NCI-H345 treated with DMSO at 0.1 percent for 48 hours (cell line): ENCODE measurements around the gene CMKLR1.

Source experiments
- DNase-seq: peaks from one replicate; lab custom pipeline; 2025; ENCODE audit not compliant: unreplicated experiment; lab: John Stamatoyannopoulos, UW

CMKLR1 gene

GRCh38 chr12:108302016-108302402 lies 37.1 kb downstream of the CMKLR1 start:
- no peak for DNase-seq

DNA sequence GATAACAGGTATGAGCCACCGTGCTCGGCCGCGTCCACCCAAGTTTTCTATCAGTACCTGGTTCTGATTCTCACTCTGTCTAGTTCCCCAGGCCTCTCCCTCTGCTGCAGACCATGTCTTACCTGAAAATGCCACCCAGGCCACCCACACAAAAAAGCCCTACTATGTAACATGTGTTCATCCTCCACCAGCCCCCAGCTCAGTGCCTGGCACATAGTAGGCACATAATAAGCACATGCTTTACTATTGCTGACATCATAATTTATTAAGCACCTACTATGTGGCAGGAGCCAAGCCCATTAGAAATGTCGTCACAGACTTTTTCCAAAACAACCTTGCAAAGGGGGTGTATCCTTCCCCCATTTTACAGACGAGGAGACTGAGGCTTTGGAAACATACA lies 37.8 kb downstream of the CMKLR1 start:
- DNase-seq: no peak

- no peak for DNase-seq
Observed at GRCh38 chr12:108299980-108300696, 39.0 kb downstream of the CMKLR1 start.

DNA sequence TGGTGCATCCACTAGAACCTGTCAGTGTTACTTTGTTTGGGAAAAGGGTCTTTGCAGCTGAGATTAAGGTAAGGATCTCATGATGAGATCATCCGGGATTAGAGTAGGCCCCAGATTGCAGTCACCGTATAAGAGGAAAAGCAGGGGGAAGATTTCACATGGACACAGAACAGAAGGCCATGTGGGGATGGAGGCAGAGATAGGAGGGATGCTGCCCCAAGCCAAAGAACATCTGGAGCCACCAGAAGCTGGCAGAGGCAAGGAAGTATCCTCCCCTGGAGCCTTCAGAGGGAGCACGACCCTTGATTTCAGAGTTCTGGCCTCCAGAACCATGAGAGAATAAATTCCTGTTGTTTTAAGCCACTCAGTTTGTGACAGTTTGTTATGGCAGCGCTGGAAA lies 39.6 kb downstream of the CMKLR1 start:
- DNase-seq: no peak

DNA sequence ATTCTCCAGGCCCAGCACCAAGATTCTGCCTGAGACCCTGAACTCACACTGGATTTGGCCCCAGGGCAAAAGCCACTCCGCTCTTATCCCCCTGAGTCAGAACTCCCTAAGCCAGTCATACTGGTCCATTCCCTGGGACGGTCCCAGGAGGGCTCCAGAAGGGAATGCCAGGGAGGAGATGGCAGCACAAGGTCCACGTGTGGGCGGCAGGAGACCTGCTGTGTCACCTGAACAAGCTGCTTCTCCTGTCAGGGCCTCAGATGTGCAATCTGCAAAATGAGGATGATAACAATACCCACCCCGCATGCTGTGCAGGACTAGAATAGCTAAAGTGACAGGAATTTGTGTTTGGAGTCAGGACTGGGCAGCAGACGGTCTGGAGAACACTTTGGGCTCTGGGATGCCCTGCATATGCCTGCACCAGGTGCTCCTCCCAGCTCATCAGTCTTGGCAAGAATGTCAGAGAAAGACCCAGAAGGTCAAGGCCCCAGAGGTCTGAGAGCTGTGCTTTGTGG lies 40.3 kb downstream of the CMKLR1 start:
- DNase-seq: no peak

- no peak for DNase-seq
Observed at GRCh38 chr12:108297895-108298760, 41.0 kb downstream of the CMKLR1 start.

DNA sequence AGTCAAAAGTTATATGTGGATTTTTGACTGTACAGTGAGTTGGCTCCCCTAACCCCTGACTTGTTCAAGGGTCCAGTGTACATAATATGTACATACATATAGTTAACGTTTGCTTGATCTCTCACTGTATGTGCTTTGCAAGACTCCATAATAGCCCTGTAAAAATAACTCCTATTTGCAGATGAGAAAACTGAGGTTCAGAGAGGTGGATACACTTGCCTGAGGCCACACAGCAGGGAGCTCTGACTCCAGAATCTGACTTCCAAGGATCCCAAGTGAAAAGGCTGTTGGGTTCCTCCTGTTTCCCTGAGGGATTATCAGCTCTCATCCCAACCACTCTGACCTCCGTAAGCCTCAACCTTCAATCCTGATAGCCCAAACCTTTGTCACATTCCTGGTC lies 41.7 kb downstream of the CMKLR1 start:
- DNase-seq: no peak

DNA sequence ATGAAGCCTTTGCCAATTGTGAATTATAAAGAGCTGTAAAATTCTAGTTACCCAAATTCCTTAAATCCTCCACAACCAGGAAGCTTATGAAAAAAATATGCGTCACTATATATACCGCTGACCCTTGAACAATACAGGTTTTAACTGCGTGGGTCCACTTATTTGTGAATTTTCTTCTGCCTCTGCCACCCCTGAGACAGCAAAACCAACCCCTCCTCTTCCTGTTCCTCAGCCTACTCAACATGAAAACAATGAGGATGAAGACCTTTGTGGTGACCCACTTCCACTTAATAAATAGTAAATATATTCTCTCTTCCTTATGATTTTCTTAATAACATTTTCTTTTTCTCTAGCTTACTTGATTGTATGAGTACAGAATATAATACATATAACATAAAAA lies 42.2 kb downstream of the CMKLR1 start:
- no peak for DNase-seq

DNA sequence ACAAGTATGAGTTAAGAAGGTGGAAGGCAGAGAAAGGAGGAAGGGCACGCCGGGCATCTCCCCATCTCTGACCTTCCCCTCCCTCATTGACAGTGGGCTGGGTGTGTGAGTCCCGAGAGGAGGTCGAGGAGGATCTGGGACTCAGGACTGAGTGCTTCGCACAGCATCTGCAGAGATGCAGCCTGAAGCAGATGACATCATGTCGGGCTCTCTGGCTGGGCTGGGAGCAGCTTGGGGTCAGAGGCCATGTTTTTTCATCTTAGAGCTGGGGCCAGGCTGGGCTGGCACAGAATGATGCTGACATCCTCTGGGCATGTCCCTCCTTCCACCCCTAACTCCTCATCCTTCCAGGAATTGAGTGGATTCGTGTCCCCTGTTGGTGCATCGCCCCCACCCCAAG lies 43.5 kb downstream of the CMKLR1 start:
- DNase-seq: no peak

DNA sequence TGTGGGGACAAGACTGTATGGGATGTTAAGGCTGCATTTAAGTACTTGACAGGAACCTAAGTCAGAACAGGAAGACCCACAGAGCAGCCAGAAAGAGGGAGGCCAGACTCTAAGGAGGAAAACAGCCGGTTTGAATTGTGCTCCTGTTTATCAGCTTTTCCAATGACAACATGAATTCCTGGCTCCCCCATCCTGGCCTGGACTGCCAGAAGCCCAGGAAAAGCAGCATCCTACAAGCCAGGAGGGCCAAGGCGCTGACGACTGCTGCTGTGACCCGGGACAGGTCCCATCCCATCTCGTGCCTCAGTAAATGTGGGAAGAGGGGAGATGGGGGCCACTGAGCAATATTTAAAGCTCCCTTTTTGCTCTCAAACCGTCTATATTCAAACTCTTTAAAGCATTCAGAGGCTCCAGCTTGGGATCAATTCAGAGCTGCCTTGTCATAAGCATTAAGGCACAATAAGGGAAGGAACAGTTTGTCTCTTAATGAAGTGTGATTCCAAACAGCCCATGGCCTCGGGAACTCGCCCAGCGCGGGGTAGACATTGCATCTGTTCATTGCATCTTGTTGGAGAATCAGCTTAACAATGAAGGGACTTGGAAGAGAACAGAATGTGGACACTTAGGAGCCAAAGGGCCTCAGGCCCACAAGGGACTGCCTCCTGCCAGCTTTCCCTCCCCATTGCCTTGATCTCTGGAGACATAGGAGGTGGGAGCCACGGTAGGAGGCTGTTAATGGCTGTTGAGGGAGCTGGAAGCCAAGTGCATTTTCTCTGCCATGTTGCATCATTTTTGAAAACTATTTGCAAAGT lies 49.6 kb downstream of the CMKLR1 start:
- no peak for DNase-seq

DNA sequence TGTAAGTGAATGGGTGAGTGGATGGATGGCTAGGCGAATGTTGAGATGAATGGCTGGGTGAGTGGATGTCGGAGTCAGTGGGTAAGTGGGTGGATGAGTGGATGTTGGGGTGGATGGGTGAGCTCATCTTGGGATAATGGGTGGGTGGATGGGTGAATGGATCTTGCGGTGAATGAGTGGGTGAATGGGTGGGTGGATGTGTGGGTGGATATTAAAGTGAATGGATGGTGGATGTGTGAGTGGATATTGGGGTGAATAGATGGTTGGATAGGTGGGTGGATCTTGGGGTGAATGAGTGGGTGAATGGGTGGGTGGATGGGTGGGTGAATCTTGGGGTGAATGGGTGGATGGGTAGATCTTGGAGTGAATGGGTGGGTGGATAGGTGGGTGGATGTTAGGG lies 51.9 kb downstream of the CMKLR1 start:
- DNase-seq: no peak

DNA sequence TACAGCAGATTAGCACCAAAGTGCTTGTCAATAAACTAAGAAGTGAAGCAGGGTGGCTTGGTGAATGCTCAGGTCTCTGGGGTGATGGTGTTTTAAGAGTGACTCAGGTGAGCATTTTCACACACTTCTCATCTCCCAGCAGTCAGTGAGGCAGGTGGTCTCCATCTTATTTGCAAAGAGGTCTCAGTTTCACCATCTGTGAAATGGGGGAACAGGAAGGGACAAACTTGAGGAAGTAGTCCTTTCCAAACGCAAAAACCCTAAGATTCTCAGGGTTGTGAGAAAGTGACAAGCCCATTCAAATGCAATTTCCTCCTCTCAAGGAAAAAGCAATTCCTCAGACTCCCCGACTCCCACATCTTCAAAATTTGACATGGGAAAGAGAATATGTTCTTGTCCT lies 54.1 kb downstream of the CMKLR1 start:
- DNase-seq: no peak

DNA sequence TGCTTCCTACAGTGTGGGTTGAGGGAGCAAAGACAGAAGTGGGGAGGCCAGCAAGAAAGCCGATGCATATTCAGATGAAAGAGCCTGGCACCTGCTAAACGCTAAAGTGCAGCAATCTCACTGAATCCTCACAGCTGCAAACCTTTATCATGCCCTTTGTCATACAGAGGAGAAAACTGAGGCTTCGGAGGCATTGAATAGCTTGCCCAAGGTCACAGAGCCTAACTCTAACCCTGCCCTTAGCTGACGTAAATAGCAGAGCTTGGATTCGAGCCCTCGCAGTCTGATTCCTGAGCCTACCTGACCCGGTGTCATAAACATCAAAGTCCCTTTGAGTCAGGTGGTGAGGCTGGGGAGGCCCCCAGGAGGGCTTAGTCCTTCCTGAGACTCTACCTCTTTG lies 54.9 kb downstream of the CMKLR1 start:
- DNase-seq: no peak

- DNase-seq: no peak
Observed at GRCh38 chr12:108282676-108283075, 56.4 kb downstream of the CMKLR1 start.

DNA sequence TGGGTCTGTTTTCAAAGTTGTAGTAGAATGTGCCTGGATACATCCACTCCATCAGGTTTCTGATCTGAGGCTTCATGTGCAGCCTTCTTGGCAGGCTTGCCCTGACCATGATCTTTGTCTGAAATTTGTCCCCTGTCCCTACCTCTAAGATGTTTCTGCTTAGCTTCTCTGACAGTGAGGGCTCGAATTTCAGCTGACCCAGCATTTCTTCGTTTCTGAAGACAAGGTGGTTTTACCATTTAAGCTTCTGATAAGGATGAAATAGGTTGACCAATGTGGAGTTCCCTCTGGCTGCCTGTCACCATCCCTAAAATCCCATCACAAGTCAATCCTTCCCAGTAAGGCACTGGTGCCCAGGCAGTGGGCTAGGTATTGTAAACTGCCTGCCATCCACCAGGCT lies 57.0 kb downstream of the CMKLR1 start:
- no peak for DNase-seq

- no peak for DNase-seq
Observed at GRCh38 chr12:108277613-108278012, 61.5 kb downstream of the CMKLR1 start.

- DNase-seq: no peak
Observed at GRCh38 chr12:108273217-108273616, 65.9 kb downstream of the CMKLR1 start.

DNA sequence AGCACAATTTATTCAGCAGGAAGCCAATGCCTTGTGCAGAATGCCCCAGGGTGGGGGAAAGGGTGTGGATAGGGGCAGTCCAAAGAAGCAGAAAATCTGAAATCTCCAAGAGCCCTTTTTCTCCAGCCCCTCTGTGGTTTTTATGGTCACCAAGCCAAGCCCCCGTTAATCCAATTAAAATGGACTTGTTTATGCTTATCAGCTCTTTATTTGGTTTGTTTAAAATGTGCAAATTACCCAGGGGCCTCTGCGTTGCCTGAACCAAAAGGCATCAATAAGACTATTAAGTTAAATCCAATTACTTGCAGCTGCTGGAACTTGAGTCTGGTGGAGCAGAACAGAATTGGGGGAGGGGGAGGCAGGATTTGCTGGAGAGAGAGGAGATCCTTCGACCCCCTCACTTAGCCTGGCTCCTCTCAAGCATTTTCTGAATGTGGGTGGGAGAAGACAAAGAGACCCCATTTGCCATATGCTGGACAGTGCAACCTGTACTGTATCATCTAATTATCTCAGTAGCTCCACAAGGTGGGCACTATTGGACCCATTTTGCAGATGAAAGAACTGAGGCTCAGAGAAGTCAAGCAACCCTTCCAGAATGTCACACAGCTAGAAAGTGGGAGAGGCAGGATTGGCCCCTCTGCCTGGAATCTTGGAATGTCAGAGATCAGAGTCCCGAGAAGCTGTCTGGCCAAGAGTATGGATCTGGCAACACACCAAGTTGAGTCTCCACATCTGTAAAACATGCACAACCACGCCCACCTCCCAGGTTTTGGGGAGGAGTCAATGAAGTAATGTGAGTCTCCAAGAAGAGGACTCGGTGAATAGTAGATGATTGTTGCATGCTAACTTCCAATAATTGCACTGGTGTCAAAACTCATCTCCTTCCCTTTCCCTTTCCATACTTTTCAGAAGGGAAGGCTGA lies 66.9 kb downstream of the CMKLR1 start:
- DNase-seq: no peak

GRCh38 chr12:108270849-108271143 lies 68.3 kb downstream of the CMKLR1 start:
- DNase-seq: no peak

- DNase-seq: no peak
Observed at GRCh38 chr12:108270035-108270848, 68.9 kb downstream of the CMKLR1 start.
